WERI-Rb-1 (cell line): Measurements from ENCODE around the gene PTPN13.
"Not testable (repeated sequence)": the region's sequence is repeated elsewhere in the genome, so short reads cannot be mapped to it uniquely, and the experiment has no call there.

Experiments used
- DNase-seq: peaks from one replicate; pipeline ENCODE4 v3.0.0-alpha.2; 2020
- H3K27ac ChIP-seq: fragments of 250-450 bp; sonication (Bioruptor Pico); 2 replicates; pipeline ENCODE4 v1.5.1; 2020; ENCODE audit warnings: mild to moderate bottlenecking, moderate library complexity
- H3K27me3 ChIP-seq: fragments of 250-450 bp; sonication (Bioruptor Pico); 2 replicates; pipeline ENCODE4 v1.5.1; 2021; ENCODE audit warnings: mild to moderate bottlenecking, low read depth, moderate library complexity; ENCODE audit not compliant: insufficient read depth, severe bottlenecking
- H3K36me3 ChIP-seq: fragments of 250-450 bp; sonication (Bioruptor Pico); 2 replicates; pipeline ENCODE4 v1.5.1; 2020; ENCODE audit warnings: mild to moderate bottlenecking, moderate library complexity
- H3K4me3 ChIP-seq: 2 replicates; pipeline ENCODE4 v1.5.1; 2011; ENCODE audit warnings: low read depth, mild to moderate bottlenecking, control low read depth, low read length
- H3K9me3 ChIP-seq: fragments of 250-450 bp; sonication (Bioruptor Pico); 2 replicates; pipeline ENCODE4 v1.5.1; 2021; ENCODE audit warnings: mild to moderate bottlenecking, moderate library complexity; ENCODE audit not compliant: severe bottlenecking
- CTCF ChIP-seq: IDR thresholded peaks from 2 replicates; pipeline ENCODE4 v1.5.1; 2011; ENCODE audit warnings: low read depth, mild to moderate bottlenecking, control low read depth, inconsistent platforms, low read length

PTPN13 gene

GRCh38 chr4:86640469-86640868 is 46.4 kb downstream of the PTPN13 start:
- H3K9me3 ChIP-seq, result no peaks in the 10 kb centered on the region
- no peak overlapping the region for H3K4me3 ChIP-seq
- H3K27ac ChIP-seq, result no peak overlapping the region
- no peak for TF ChIP-seq CTCF
- H3K27me3 ChIP-seq, result no peaks in the 10 kb centered on the region
- no peak for DNase-seq
- H3K36me3 ChIP-seq, result peaks cover 22% of the 10 kb centered on the region

GRCh38 chr4:86641516-86642090 is 47.5 kb downstream of the PTPN13 start:
- Histone ChIP-seq H3K27ac (no peak overlapping the region), H3K9me3 (no peaks in the 10 kb centered on the region), H3K27me3 (no peaks in the 10 kb centered on the region), H3K4me3 (no peak overlapping the region), H3K36me3 (peaks cover 13% of the 10 kb centered on the region)
- no peak for DNase-seq
- no peak for TF ChIP-seq CTCF

- Histone ChIP-seq H3K27ac (no peak overlapping the region), H3K27me3 (no peaks in the 10 kb centered on the region), H3K9me3 (peaks cover 7% of the 10 kb centered on the region), H3K36me3 (peaks cover 19% of the 10 kb centered on the region), H3K4me3 (no peak overlapping the region)
- no peak for TF ChIP-seq CTCF
- DNase-seq, result no peak
These were observed 50.8 kb downstream of the PTPN13 start for GRCh38 chr4:86644892-86645291.

GRCh38 chr4:86652332-86652932 is 58.3 kb downstream of the PTPN13 start:
- Histone ChIP-seq H3K27ac (no peak overlapping the region), H3K9me3 (peaks cover 26% of the 10 kb centered on the region), H3K27me3 (no peaks in the 10 kb centered on the region), H3K36me3 (peaks cover 7% of the 10 kb centered on the region), H3K4me3 (no peak overlapping the region)
- no peak for DNase-seq
- no peak for TF ChIP-seq CTCF

- Histone ChIP-seq H3K4me3 (no peak overlapping the region), H3K27ac (no peak overlapping the region), H3K9me3 (peaks cover 26% of the 10 kb centered on the region), H3K27me3 (no peaks in the 10 kb centered on the region), H3K36me3 (peaks cover 7% of the 10 kb centered on the region)
- peak; percentile 36 for TF ChIP-seq CTCF
- DNase-seq, result no peak
These were observed 59.2 kb downstream of the PTPN13 start for GRCh38 chr4:86653237-86653865.

GRCh38 chr4:86656781-86657180 is 62.7 kb downstream of the PTPN13 start:
- DNase-seq, H3K27me3 ChIP-seq, H3K36me3 ChIP-seq, H3K4me3 ChIP-seq, H3K27ac ChIP-seq: not testable (repeated sequence)
- peaks cover 14% of the 10 kb centered on the region for H3K9me3 ChIP-seq
